Right atrium auricular region (tissue), 2 donors: Measurements from ENCODE around the gene C1QTNF3. TPM values are rescaled to one million over a fixed set of nuclear protein-coding genes. Genes with fewer than 3 reads are reported as not detected.

Experiments used
- DNase-seq: peaks from one replicate; pipeline ENCODE4 v3.0.0-alpha.2; 2019; ENCODE audit warnings: low spot score
- H3K27ac ChIP-seq, 2 donors: fragments of 200-600 bp; sonication (generic); 1 replicate in 1 of 2; 2 replicates in 1 of 2; pipeline ENCODE4 v1.5.1; 2016 to 2019
- H3K27me3 ChIP-seq, 2 donors: fragments of 200-600 bp; sonication (generic); one replicate each; pipeline versions ENCODE4 v1.5.1 to v1.6.0; 2017 to 2019
- H3K36me3 ChIP-seq: fragments of 200-600 bp; sonication (generic); one replicate; pipeline ENCODE4 v1.5.1; 2016
- H3K4me1 ChIP-seq, 2 donors: fragments of 200-600 bp; sonication (generic); one replicate each; pipeline versions ENCODE4 v1.5.1 to v1.6.0; 2017 to 2019
- H3K4me3 ChIP-seq, 2 donors: fragments of 200-600 bp; sonication (generic); 1 replicate in 1 of 2; 2 replicates in 1 of 2; pipeline ENCODE4 v1.5.1; 2017 to 2019; ENCODE audit warnings: mild to moderate bottlenecking in 1 of 2, moderate library complexity in 1 of 2
- H3K9me3 ChIP-seq, 2 donors: fragments of 200-600 bp; sonication (generic); one replicate each; pipeline ENCODE4 v1.5.1; 2019
- total RNA-seq, 2 donors: library from RNA; depleted of rRNA; stranded (reverse); fragments of >200 nt; gene quantifications; one replicate each; pipeline ENCODE4 v1.1.0, GENCODE V29; 2016
- TF ChIP-seq, protein P1 (sequence below), 2 donors: fragments of 200-600 bp; sonication (generic); IDR thresholded peaks; one replicate each; pipeline ENCODE4 v1.5.1; 2019; ENCODE audit warnings: antibody characterized with exemption in 2 of 2

The C1QTNF3 gene
- total RNA-seq, 2 donors from 2014 or later = 1.2 to 2.0 TPM

- TF ChIP-seq, protein P1, sequence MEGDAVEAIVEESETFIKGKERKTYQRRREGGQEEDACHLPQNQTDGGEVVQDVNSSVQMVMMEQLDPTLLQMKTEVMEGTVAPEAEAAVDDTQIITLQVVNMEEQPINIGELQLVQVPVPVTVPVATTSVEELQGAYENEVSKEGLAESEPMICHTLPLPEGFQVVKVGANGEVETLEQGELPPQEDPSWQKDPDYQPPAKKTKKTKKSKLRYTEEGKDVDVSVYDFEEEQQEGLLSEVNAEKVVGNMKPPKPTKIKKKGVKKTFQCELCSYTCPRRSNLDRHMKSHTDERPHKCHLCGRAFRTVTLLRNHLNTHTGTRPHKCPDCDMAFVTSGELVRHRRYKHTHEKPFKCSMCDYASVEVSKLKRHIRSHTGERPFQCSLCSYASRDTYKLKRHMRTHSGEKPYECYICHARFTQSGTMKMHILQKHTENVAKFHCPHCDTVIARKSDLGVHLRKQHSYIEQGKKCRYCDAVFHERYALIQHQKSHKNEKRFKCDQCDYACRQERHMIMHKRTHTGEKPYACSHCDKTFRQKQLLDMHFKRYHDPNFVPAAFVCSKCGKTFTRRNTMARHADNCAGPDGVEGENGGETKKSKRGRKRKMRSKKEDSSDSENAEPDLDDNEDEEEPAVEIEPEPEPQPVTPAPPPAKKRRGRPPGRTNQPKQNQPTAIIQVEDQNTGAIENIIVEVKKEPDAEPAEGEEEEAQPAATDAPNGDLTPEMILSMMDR (IDR thresholded peaks at IDR 0.05) = no peak
- Histone ChIP-seq H3K4me3 (no peak overlapping the region), H3K4me1 (peaks cover 0 to 12% of the 10 kb centered on the region in 2 donors), H3K27me3 (no peaks in the 10 kb centered on the region), H3K9me3 (no peaks in the 10 kb centered on the region), H3K27ac (no peak overlapping the region), H3K36me3 (no peaks in the 10 kb centered on the region)
- no peak for DNase-seq
Measured at GRCh38 chr5:33994845-33995244, 48.2 kb downstream of the C1QTNF3 start.

DNA sequence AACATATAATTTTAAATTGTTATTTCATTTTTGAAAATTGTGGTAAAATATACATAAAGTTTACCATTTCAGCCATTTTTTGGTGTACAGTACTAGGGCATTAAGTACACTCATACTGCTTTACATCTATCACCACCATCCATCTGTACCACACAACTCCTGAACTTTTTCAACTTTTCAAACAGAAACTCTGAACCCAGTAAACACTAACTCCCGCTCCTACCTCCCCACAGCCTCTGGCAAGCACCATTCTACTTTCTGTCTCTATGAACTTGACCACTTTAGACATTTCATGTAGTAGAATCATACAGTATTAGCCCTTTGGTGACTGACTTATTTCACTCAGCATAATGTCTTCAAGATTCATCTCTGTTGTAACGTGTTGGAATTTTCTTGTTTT is 50.1 kb downstream of the C1QTNF3 start:
- Histone ChIP-seq H3K27me3 (no peaks in the 10 kb centered on the region), H3K4me1 (peaks cover 0 to 12% of the 10 kb centered on the region in 2 donors), H3K36me3 (peaks cover 13% of the 10 kb centered on the region), H3K27ac (no peak overlapping the region), H3K4me3 (no peak overlapping the region), H3K9me3 (no peaks in the 10 kb centered on the region)
- no peak for DNase-seq
- TF ChIP-seq, protein P1 (IDR thresholded peaks at IDR 0.05) = no peak

- TF ChIP-seq, protein P1 (IDR thresholded peaks at IDR 0.05) = no peak
- H3K27ac ChIP-seq = no peak overlapping the region
- H3K27me3 ChIP-seq = no peaks in the 10 kb centered on the region
- no peak for DNase-seq
- H3K9me3 ChIP-seq = no peaks in the 10 kb centered on the region
- H3K4me1 ChIP-seq = no peaks in the 10 kb centered on the region
- no peak overlapping the region for H3K4me3 ChIP-seq
- peaks cover 15% of the 10 kb centered on the region for H3K36me3 ChIP-seq
Measured at GRCh38 chr5:33985447-33985846, 57.6 kb downstream of the C1QTNF3 start.

GRCh38 chr5:33984671-33985124 is 58.3 kb downstream of the C1QTNF3 start, which contains the start of gene SLC45A2:
SLC45A2 (minus strand) TSS chr5:33984693; CDS start chr5:33984583, 110 bp downstream.
- Histone ChIP-seq H3K27me3 (no peaks in the 10 kb centered on the region), H3K27ac (no peak within 1 kb of the TSS), H3K9me3 (no peaks in the 10 kb centered on the region), H3K4me1 (no peaks in the 10 kb centered on the region), H3K4me3 (no peak within 1 kb of the TSS), H3K36me3 (peaks cover 15% of the 10 kb centered on the region)
- DNase-seq = no peak
- TF ChIP-seq, protein P1 (IDR thresholded peaks at IDR 0.05) = no peak

GRCh38 chr5:33984178-33984577 is 58.8 kb downstream of the C1QTNF3 start:
- peaks cover 14% of the 10 kb centered on the region for H3K36me3 ChIP-seq
- no peak overlapping the region for H3K4me3 ChIP-seq
- H3K4me1 ChIP-seq = no peaks in the 10 kb centered on the region
- H3K27me3 ChIP-seq = no peaks in the 10 kb centered on the region
- TF ChIP-seq, protein P1 (IDR thresholded peaks at IDR 0.05) = no peak
- no peaks in the 10 kb centered on the region for H3K9me3 ChIP-seq
- no peak for DNase-seq
- no peak overlapping the region for H3K27ac ChIP-seq
